GM23338 (cell line): ENCODE data around the gene ZCCHC2.

ENCODE experiments used
- CREB1 ChIP-seq: fragments of 250-450 bp; sonication (Bioruptor Pico); IDR thresholded peaks from 2 replicates; pipeline ENCODE4 v1.5.0; 2020; ENCODE audit warnings: low read depth, mild to moderate bottlenecking, moderate library complexity
- EZH2 ChIP-seq: fragments of 200-600 bp; sonication (generic); IDR thresholded peaks from one replicate; pipeline ENCODE4 v1.8.0; 2017; ENCODE audit warnings: antibody characterized with exemption, mild to moderate bottlenecking, low read depth; ENCODE audit not compliant: unreplicated experiment
- EZH2phosphoT487 ChIP-seq: fragments of 200-600 bp; sonication (generic); IDR thresholded peaks from one replicate; pipeline ENCODE4 v1.8.1; 2018; ENCODE audit warnings: antibody characterized with exemption; ENCODE audit not compliant: unreplicated experiment
- JUNB ChIP-seq: IDR thresholded peaks from one replicate; pipeline ENCODE4 v1.6.1; 2016; ENCODE audit warnings: antibody characterized with exemption; ENCODE audit not compliant: unreplicated experiment
- POLR2AphosphoS5 ChIP-seq: IDR thresholded peaks from 2 replicates; pipeline ENCODE4 v1.6.1; 2016; ENCODE audit warnings: antibody characterized with exemption, low read depth
- ZNF114 ChIP-seq: fragments of 250-450 bp; sonication (Bioruptor Pico); IDR thresholded peaks from 2 replicates; pipeline ENCODE4 v1.5.0; 2020; ENCODE audit warnings: mild to moderate bottlenecking, moderate library complexity
- TF ChIP-seq, protein P1 (sequence below), 2 experiments: fragments of 200-600 bp in 1 of 2; sonication (generic) in 1 of 2; conservative IDR thresholded peaks; 2 replicates each; pipeline versions ENCODE4 v1.5.1 to v1.6.1; 2016 to 2017; ENCODE audit warnings: antibody characterized with exemption in 2 of 2, low read depth in 2 of 2, mild to moderate bottlenecking in 2 of 2, moderate library complexity in 1 of 2
- TF ChIP-seq, protein P2 (sequence below): IDR thresholded peaks from one replicate; pipeline ENCODE4 v1.6.1; 2018; ENCODE audit warnings: antibody characterized with exemption; ENCODE audit not compliant: unreplicated experiment
- TF ChIP-seq, protein P3 (sequence below): fragments of 250-450 bp; sonication (Bioruptor Pico); IDR thresholded peaks from 2 replicates; pipeline ENCODE4 v1.5.0; 2020; ENCODE audit warnings: mild to moderate bottlenecking, moderate library complexity
- TF ChIP-seq, protein P4 (sequence below): IDR thresholded peaks from 2 replicates; pipeline ENCODE4 v1.6.1; 2016; ENCODE audit warnings: antibody characterized with exemption

DNA sequence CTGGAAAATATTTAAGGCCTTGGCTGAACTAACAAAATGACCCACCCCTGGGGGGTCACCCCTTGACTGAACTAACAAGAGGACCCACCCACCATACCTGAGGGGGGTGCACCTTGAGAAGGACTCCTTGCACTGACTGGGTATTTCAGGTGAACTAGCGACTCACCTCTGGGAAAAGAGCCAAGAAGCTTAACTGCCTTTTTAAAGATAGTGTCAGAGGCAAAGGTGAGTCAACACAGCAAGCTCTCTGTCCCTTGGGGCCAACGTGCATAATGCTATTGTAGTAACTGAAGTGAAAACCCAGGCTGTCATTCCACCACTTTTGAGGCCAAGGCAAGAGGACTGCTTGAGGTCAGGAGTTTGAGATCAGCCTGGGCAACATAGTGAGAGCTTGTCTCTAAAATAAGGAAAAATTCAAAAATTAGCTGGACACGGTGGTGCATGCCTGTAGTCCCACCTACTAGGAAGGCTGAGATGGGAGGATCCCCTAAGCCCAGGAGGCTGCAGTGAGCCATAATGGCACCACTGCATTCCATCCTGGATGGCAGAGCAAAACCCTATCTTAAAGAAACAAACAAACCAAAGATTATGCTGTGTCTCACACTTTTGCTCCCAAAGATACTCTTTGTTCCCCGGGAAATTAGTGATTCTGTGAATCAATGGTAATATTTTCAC, 36.4 kb upstream of the ZCCHC2 start:
- TF ChIP-seq, protein P1, sequence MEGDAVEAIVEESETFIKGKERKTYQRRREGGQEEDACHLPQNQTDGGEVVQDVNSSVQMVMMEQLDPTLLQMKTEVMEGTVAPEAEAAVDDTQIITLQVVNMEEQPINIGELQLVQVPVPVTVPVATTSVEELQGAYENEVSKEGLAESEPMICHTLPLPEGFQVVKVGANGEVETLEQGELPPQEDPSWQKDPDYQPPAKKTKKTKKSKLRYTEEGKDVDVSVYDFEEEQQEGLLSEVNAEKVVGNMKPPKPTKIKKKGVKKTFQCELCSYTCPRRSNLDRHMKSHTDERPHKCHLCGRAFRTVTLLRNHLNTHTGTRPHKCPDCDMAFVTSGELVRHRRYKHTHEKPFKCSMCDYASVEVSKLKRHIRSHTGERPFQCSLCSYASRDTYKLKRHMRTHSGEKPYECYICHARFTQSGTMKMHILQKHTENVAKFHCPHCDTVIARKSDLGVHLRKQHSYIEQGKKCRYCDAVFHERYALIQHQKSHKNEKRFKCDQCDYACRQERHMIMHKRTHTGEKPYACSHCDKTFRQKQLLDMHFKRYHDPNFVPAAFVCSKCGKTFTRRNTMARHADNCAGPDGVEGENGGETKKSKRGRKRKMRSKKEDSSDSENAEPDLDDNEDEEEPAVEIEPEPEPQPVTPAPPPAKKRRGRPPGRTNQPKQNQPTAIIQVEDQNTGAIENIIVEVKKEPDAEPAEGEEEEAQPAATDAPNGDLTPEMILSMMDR (conservative IDR thresholded peaks at IDR 0.05; ENCODE audit: low read depth in 2 of 2) = no peak
- TF ChIP-seq EZH2 = no peak
- TF ChIP-seq POLR2AphosphoS5 = no peak
- TF ChIP-seq, protein P2, sequence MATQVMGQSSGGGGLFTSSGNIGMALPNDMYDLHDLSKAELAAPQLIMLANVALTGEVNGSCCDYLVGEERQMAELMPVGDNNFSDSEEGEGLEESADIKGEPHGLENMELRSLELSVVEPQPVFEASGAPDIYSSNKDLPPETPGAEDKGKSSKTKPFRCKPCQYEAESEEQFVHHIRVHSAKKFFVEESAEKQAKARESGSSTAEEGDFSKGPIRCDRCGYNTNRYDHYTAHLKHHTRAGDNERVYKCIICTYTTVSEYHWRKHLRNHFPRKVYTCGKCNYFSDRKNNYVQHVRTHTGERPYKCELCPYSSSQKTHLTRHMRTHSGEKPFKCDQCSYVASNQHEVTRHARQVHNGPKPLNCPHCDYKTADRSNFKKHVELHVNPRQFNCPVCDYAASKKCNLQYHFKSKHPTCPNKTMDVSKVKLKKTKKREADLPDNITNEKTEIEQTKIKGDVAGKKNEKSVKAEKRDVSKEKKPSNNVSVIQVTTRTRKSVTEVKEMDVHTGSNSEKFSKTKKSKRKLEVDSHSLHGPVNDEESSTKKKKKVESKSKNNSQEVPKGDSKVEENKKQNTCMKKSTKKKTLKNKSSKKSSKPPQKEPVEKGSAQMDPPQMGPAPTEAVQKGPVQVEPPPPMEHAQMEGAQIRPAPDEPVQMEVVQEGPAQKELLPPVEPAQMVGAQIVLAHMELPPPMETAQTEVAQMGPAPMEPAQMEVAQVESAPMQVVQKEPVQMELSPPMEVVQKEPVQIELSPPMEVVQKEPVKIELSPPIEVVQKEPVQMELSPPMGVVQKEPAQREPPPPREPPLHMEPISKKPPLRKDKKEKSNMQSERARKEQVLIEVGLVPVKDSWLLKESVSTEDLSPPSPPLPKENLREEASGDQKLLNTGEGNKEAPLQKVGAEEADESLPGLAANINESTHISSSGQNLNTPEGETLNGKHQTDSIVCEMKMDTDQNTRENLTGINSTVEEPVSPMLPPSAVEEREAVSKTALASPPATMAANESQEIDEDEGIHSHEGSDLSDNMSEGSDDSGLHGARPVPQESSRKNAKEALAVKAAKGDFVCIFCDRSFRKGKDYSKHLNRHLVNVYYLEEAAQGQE = no peak
- no peak for TF ChIP-seq CREB1 (CRISPR knock-in tag)
- TF ChIP-seq ZNF114 (CRISPR knock-in tag) = no peak
- TF ChIP-seq, protein P3, sequence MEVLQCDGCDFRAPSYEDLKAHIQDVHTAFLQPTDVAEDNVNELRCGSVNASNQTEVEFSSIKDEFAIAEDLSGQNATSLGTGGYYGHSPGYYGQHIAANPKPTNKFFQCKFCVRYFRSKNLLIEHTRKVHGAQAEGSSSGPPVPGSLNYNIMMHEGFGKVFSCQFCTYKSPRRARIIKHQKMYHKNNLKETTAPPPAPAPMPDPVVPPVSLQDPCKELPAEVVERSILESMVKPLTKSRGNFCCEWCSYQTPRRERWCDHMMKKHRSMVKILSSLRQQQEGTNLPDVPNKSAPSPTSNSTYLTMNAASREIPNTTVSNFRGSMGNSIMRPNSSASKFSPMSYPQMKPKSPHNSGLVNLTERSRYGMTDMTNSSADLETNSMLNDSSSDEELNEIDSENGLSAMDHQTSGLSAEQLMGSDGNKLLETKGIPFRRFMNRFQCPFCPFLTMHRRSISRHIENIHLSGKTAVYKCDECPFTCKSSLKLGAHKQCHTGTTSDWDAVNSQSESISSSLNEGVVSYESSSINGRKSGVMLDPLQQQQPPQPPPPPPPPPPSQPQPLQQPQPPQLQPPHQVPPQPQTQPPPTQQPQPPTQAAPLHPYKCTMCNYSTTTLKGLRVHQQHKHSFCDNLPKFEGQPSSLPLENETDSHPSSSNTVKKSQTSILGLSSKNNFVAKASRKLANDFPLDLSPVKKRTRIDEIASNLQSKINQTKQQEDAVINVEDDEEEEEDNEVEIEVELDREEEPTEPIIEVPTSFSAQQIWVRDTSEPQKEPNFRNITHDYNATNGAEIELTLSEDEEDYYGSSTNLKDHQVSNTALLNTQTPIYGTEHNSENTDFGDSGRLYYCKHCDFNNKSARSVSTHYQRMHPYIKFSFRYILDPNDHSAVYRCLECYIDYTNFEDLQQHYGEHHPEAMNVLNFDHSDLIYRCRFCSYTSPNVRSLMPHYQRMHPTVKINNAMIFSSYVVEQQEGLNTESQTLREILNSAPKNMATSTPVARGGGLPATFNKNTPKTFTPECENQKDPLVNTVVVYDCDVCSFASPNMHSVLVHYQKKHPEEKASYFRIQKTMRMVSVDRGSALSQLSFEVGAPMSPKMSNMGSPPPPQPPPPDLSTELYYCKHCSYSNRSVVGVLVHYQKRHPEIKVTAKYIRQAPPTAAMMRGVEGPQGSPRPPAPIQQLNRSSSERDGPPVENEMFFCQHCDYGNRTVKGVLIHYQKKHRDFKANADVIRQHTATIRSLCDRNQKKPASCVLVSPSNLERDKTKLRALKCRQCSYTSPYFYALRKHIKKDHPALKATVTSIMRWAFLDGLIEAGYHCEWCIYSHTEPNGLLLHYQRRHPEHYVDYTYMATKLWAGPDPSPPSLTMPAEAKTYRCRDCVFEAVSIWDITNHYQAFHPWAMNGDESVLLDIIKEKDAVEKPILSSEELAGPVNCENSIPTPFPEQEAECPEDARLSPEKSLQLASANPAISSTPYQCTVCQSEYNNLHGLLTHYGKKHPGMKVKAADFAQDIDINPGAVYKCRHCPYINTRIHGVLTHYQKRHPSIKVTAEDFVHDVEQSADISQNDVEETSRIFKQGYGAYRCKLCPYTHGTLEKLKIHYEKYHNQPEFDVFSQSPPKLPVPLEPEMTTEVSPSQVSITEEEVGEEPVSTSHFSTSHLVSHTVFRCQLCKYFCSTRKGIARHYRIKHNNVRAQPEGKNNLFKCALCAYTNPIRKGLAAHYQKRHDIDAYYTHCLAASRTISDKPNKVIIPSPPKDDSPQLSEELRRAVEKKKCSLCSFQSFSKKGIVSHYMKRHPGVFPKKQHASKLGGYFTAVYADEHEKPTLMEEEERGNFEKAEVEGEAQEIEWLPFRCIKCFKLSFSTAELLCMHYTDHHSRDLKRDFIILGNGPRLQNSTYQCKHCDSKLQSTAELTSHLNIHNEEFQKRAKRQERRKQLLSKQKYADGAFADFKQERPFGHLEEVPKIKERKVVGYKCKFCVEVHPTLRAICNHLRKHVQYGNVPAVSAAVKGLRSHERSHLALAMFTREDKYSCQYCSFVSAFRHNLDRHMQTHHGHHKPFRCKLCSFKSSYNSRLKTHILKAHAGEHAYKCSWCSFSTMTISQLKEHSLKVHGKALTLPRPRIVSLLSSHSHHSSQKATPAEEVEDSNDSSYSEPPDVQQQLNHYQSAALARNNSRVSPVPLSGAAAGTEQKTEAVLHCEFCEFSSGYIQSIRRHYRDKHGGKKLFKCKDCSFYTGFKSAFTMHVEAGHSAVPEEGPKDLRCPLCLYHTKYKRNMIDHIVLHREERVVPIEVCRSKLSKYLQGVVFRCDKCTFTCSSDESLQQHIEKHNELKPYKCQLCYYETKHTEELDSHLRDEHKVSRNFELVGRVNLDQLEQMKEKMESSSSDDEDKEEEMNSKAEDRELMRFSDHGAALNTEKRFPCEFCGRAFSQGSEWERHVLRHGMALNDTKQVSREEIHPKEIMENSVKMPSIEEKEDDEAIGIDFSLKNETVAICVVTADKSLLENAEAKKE = no peak
- TF ChIP-seq, protein P4, sequence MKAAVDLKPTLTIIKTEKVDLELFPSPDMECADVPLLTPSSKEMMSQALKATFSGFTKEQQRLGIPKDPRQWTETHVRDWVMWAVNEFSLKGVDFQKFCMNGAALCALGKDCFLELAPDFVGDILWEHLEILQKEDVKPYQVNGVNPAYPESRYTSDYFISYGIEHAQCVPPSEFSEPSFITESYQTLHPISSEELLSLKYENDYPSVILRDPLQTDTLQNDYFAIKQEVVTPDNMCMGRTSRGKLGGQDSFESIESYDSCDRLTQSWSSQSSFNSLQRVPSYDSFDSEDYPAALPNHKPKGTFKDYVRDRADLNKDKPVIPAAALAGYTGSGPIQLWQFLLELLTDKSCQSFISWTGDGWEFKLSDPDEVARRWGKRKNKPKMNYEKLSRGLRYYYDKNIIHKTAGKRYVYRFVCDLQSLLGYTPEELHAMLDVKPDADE = no peak
- TF ChIP-seq EZH2phosphoT487 = no peak
- TF ChIP-seq JUNB = no peak
